Body of pancreas (tissue), 4 donors: ENCODE results near the gene CAPN2. TPM values are rescaled to one million over a fixed set of nuclear protein-coding genes. Genes with fewer than 3 reads are reported as not detected.

Experiments
- ATAC-seq: fragments of 150-250 bp; one replicate; pipeline ENCODE4 v1.9.1; 2016
- DNase-seq, 4 donors: peaks; one replicate each; pipeline ENCODE4 v3.0.0-alpha.2; 2019
- H3K27ac ChIP-seq, 4 donors: fragments of 200-600 bp; sonication (generic); 1 replicate in 3 of 4; 2 replicates in 1 of 4; pipeline versions ENCODE4 v1.5.1 to v1.6.1; 2016 to 2019; ENCODE audit warnings: mild to moderate bottlenecking in 1 of 4, mixed read lengths in 1 of 4, moderate library complexity in 1 of 4
- H3K27me3 ChIP-seq, 2 donors: fragments of 200-600 bp; sonication (generic); one replicate each; pipeline ENCODE4 v1.6.0; 2016; ENCODE audit warnings: mild to moderate bottlenecking in 1 of 2
- H3K36me3 ChIP-seq, 2 donors: fragments of 200-600 bp; sonication (generic); replicated peaks in 1 of 2; 2 replicates each; pipeline ENCODE4 v1.5.1; 2016; ENCODE audit warnings: low read depth in 2 of 2; ENCODE audit not compliant: insufficient read depth in 1 of 2
- H3K4me1 ChIP-seq: fragments of 200-600 bp; sonication (generic); one replicate; pipeline ENCODE4 v1.6.0; 2016
- H3K4me3 ChIP-seq, 2 donors: fragments of 200-600 bp; sonication (generic); 1 replicate in 1 of 2; 2 replicates in 1 of 2; pipeline ENCODE4 v1.5.1; 2016 to 2019
- H3K9me3 ChIP-seq, 3 donors: fragments of 200-600 bp; sonication (generic); 1 replicate in 2 of 3; 2 replicates in 1 of 3; pipeline ENCODE4 v1.5.1; 2016
- POLR2A ChIP-seq, 3 donors: fragments of 450-650 bp; IDR thresholded peaks; one replicate each; pipeline ENCODE4 v1.6.1; 2016; ENCODE audit warnings: antibody characterized with exemption in 3 of 3, mild to moderate bottlenecking in 2 of 3
- WGBS, 2 donors: methylation state at CpG; one replicate each; pipeline ENCODE4 v1.1.5; 2017; 5-methylcytosine and 5-hydroxymethylcytosine counted together
- intact Hi-C: fragments of 100-400 bp; cut with DNase I; formaldehyde crosslinking; loops from one replicate; pipeline ENCODE4 v1.15.1; 2023
- total RNA-seq, 2 donors: library from RNA; depleted of rRNA; stranded (reverse); fragments of >200 nt; gene quantifications; one replicate each; pipeline ENCODE4 v1.1.0, GENCODE V29; 2016
- TF ChIP-seq, protein P1 (sequence below), 7 experiments: fragments of 450-650 bp in 4 of 7; fragments of 200-600 bp in 3 of 7; sonication (generic) in 3 of 7; IDR thresholded peaks; one replicate each; pipeline ENCODE4 v1.5.1; 2016 to 2019; ENCODE audit warnings: antibody characterized with exemption in 7 of 7

CAPN2 gene
- 10 to 100 TPM; 85.7 to 90.0 TPM for total RNA-seq

DNA sequence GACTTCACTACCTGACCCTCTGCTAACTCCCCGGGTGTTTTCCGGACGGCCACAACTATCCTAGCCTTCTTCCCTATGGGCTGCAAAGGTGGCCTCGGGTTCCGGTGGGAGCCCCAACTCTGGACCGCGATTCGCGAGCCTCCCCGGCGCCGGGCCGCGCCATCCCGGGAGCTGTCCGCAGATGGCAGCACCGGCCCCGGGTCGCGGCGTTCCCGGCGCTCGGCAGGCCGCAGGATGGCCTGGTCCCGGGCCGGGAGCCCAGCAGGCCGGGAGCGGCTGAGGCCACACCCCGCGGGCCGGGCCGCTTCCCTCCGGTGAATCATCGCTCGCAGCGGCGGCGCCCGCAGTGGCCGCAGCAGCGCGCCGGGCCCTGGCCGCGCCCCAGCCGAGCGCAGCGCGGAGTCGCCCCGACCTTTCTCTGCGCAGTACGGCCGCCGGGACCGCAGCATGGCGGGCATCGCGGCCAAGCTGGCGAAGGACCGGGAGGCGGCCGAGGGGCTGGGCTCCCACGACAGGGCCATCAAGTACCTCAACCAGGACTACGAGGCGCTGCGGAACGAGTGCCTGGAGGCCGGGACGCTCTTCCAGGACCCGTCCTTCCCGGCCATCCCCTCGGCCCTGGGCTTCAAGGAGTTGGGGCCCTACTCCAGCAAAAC, at the start of gene CAPN2:
Gene CAPN2 (plus strand): TSS at position 346 of the 656 bp plus-strand sequence. CDS start 102 bp downstream, at position 448.
- Histone ChIP-seq H3K4me3 (peak within 1 kb of the TSS; percentile 22 to 56), H3K36me3 (no peaks in the 10 kb centered on the region), H3K27ac (peak within 1 kb of the TSS; percentile 80 to 91 (median 88)), H3K27me3 (no peaks in the 10 kb centered on the region), H3K4me1 (peaks cover 43% of the 10 kb centered on the region), H3K9me3 (no peaks in the 10 kb centered on the region)
- intact Hi-C loops: no loop called here
- TF ChIP-seq POLR2A (IDR thresholded peaks at IDR 0.05): peak; percentile 71 to 94 (median 77)
- TF ChIP-seq, protein P1, sequence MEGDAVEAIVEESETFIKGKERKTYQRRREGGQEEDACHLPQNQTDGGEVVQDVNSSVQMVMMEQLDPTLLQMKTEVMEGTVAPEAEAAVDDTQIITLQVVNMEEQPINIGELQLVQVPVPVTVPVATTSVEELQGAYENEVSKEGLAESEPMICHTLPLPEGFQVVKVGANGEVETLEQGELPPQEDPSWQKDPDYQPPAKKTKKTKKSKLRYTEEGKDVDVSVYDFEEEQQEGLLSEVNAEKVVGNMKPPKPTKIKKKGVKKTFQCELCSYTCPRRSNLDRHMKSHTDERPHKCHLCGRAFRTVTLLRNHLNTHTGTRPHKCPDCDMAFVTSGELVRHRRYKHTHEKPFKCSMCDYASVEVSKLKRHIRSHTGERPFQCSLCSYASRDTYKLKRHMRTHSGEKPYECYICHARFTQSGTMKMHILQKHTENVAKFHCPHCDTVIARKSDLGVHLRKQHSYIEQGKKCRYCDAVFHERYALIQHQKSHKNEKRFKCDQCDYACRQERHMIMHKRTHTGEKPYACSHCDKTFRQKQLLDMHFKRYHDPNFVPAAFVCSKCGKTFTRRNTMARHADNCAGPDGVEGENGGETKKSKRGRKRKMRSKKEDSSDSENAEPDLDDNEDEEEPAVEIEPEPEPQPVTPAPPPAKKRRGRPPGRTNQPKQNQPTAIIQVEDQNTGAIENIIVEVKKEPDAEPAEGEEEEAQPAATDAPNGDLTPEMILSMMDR (IDR thresholded peaks at IDR 0.05): peak; percentile 57 to 95 (median 68)
- ATAC-seq (peak; percentile 94), DNase-seq (peak; percentile 85 to 91 (median 88))
- whole genome bisulfite sequencing, 2 donors: 0% methylated on average over 3 to 54 of the region's 74 CpGs

DNA sequence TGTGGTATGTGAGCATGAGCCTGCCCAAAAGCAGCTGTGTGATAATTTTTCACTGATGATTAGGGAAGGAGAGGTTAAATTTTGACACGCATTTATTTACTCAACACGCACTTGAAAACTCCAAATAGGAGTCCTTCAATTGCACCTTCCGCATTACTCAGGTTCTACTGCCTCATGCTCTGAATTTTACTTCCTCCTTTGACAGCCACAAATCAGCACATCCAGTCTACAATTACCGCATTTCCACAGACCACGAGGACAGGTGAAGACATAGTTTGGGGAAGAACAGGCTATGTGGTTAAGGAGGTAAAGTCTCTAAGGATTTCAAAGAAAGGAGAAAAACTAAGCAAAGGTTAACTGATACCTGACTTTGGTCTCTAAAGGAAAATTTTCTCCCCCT, 49.4 kb upstream of the CAPN2 start:
- intact Hi-C loops: no loop called here
- Histone ChIP-seq H3K36me3 (no peaks in the 10 kb centered on the region), H3K4me3 (no peak overlapping the region), H3K27ac (no peak overlapping the region), H3K4me1 (no peaks in the 10 kb centered on the region), H3K27me3 (no peaks in the 10 kb centered on the region), H3K9me3 (no peaks in the 10 kb centered on the region)
- DNase-seq: no peak
- ATAC-seq: no peak
- WGBS, 2 donors: 40 to 52% methylated on average over 5 of the region's 5 CpGs
- TF ChIP-seq POLR2A (IDR thresholded peaks at IDR 0.05): no peak
- TF ChIP-seq, protein P1 (IDR thresholded peaks at IDR 0.05): no peak

DNA sequence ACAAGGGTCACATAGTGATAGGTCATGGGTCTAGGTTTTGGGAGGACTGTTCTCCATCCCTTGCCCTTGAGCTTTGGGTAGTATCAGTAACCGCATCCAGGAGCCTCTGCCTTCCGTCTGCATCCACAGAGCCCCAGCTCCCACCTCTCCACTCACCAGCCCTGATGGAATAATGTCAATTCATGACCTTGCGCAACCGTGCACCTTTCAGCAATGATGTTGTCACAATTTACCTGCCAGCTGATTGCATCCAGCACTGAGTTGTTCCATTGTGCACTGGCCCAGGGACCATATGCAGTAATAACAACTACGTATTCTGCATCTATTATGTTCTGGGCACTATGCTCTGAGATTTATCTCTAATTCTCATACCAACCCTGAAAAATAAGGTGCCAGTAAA, 48.2 kb upstream of the CAPN2 start:
- Histone ChIP-seq H3K27me3 (no peaks in the 10 kb centered on the region), H3K4me3 (no peak overlapping the region), H3K36me3 (no peaks in the 10 kb centered on the region), H3K9me3 (no peaks in the 10 kb centered on the region), H3K27ac (no peak overlapping the region), H3K4me1 (no peaks in the 10 kb centered on the region)
- DNase-seq: peak in 1 of 4 donors; percentile 58
- WGBS, 2 donors: 73 to 78% methylated on average over 5 of the region's 5 CpGs
- intact Hi-C loops: no loop called here
- ATAC-seq: no peak
- TF ChIP-seq, protein P1 (IDR thresholded peaks at IDR 0.05): no peak
- TF ChIP-seq POLR2A (IDR thresholded peaks at IDR 0.05): no peak

DNA sequence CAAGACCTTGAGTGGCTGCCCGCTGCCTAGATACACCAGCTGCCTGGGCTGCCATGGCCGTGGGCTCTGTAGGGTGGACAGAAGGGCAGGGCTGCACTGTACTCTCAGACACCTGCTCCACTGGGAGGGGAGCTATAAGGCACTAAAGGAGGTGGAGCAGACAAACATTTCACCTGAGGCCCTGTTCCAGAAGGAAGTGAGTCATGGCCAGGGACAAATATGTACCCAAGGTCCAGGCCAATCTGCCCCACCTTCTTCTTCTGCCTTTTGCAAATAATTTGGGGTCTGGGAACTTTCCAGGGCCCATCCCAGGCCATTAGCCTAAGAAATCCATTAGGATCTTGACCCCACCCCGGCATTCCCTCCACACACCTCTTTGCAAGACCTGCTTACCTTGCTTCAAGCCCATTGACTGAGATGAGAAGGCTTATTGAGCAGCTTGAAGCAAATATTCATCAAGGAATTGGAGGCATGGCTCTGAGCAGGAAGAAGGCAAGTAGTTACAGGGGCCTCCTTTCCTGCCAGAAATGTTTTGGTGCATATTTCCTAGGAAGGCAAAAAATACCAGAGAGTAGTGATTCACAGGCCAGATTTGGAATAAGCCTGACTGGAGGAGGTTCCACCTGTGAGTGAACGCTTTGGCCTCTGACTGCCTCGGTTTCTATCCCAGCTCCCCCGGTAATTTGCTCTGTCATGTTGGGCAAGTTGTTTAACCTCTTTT, 46.6 kb upstream of the CAPN2 start, which contains the start of gene CAPN8:
Gene CAPN8 (minus strand): TSS at position 110 of the 721 bp plus-strand sequence. CDS start 55 bp downstream, at position 55.
- Histone ChIP-seq H3K27me3 (no peaks in the 10 kb centered on the region), H3K27ac (peak within 1 kb of the TSS in 1 of 4 donors; percentile 68), H3K9me3 (no peaks in the 10 kb centered on the region), H3K4me3 (no peak within 1 kb of the TSS), H3K4me1 (no peaks in the 10 kb centered on the region), H3K36me3 (no peaks in the 10 kb centered on the region)
- intact Hi-C loops: no loop called here
- TF ChIP-seq, protein P1 (IDR thresholded peaks at IDR 0.05): no peak
- TF ChIP-seq POLR2A (IDR thresholded peaks at IDR 0.05): peak in 1 of 3 donors; percentile 67
- ATAC-seq (peak; percentile 67), DNase-seq (peak; percentile 12 to 86 (median 49))
- WGBS, 2 donors: 57 to 82% methylated on average over 6 of the region's 6 CpGs
